Neural crest cell (in vitro differentiated cells): ENCODE measurements around the gene ORC3. TPM values are rescaled to one million over a fixed set of nuclear protein-coding genes. Genes with fewer than 3 reads are reported as not detected.
A peak's percentile ranks its signal among the peaks of the same experiment; 100 is the strongest.

ENCODE experiments used
- DNase-seq: peaks from one replicate; pipeline ENCODE4 v3.0.0; 2021; ENCODE audit warnings: low read depth, mixed read lengths, low spot score
- H3K27ac Mint-ChIP-seq: one replicate; pipeline ENCODE4 v1.8.0; 2021; ENCODE audit warnings: mild to moderate bottlenecking, mixed read lengths; ENCODE audit not compliant: unreplicated experiment
- H3K27me3 Mint-ChIP-seq: 2 replicates; pipeline ENCODE4 v1.8.0; 2021; ENCODE audit warnings: low read depth, mild to moderate bottlenecking, mixed read lengths
- H3K36me3 Mint-ChIP-seq: 2 replicates; pipeline ENCODE4 v1.8.0; 2021; ENCODE audit warnings: low read depth, mild to moderate bottlenecking, mixed read lengths
- H3K4me1 Mint-ChIP-seq: 2 replicates; pipeline ENCODE4 v1.8.0; 2021; ENCODE audit warnings: mixed read lengths
- H3K4me3 Mint-ChIP-seq: one replicate; pipeline ENCODE4 v1.8.0; 2021; ENCODE audit warnings: mild to moderate bottlenecking, mixed read lengths
- H3K9me3 Mint-ChIP-seq: 2 replicates; pipeline ENCODE4 v1.8.0; 2021; ENCODE audit warnings: mixed read lengths
- CTCF ChIP-seq: fragments of 200-600 bp; sonication (generic); conservative IDR thresholded peaks from 2 replicates; pipeline ENCODE4 v1.5.0; 2021; ENCODE audit warnings: antibody characterized with exemption, mild to moderate bottlenecking
- long read RNA-seq: library from polyadenylated mRNA; unstranded; transcript quantifications from one replicate; pipeline ENCODE4 v2.0.0, GENCODE V29; 2020
- total RNA-seq: library from RNA; stranded (reverse); gene quantifications from 2 replicates; pipeline ENCODE4 v1.2.1, GENCODE V29; 2021

Gene ORC3
- 35.4 and 37.3 TPM in 2 replicates for total RNA-seq
- long read RNA-seq, transcript ORC3-201 (20 exons, 2,501 nt), result minor isoform, 31 of 164 reads
- long read RNA-seq, transcript ORC3-202 (20 exons, 2,512 nt), result major isoform, 48 of 164 reads
- long read RNA-seq, partial matches to known transcripts, result 35 of 164 reads
- long read RNA-seq, other reads (novel, unspliced or antisense), result 49 of 164 reads

- peaks cover 41% of the 10 kb centered on the region for H3K4me1 Mint-ChIP-seq
- no peaks in the 10 kb centered on the region for H3K27me3 Mint-ChIP-seq
- TF ChIP-seq CTCF, result no peak
- peak; percentile 93 for DNase-seq
- H3K9me3 Mint-ChIP-seq, result no peaks in the 10 kb centered on the region
- H3K4me3 Mint-ChIP-seq, result peak within 1 kb of the TSS; percentile 97
- H3K27ac Mint-ChIP-seq, result peak within 1 kb of the TSS; percentile 88
- peaks cover 3% of the 10 kb centered on the region for H3K36me3 Mint-ChIP-seq
Measured at GRCh38 chr6:87589693-87590416, at the start of gene ORC3, which contains the start of gene RARS2. TSS of gene ORC3 (plus strand) at chr6:87590135. CDS start at chr6:87590169, 34 bp downstream. TSS of gene RARS2 (minus strand) at chr6:87589987. CDS start at chr6:87589957, 30 bp downstream.

GRCh38 chr6:87540539-87540938 lies 49.4 kb upstream of the ORC3 start:
- no peak overlapping the region for H3K27ac Mint-ChIP-seq
- DNase-seq, result no peak
- H3K9me3 Mint-ChIP-seq, result peaks cover 6% of the 10 kb centered on the region
- H3K4me3 Mint-ChIP-seq, result no peak overlapping the region
- H3K36me3 Mint-ChIP-seq, result peaks cover 22% of the 10 kb centered on the region
- no peaks in the 10 kb centered on the region for H3K27me3 Mint-ChIP-seq
- no peak for TF ChIP-seq CTCF
- no peaks in the 10 kb centered on the region for H3K4me1 Mint-ChIP-seq

- Mint-ChIP-seq H3K4me3 (no peak overlapping the region), H3K4me1 (no peaks in the 10 kb centered on the region), H3K36me3 (peaks cover 22% of the 10 kb centered on the region), H3K9me3 (peaks cover 6% of the 10 kb centered on the region), H3K27ac (no peak overlapping the region), H3K27me3 (no peaks in the 10 kb centered on the region)
- no peak for TF ChIP-seq CTCF
- no peak for DNase-seq
Measured at GRCh38 chr6:87541041-87541440, 48.9 kb upstream of the ORC3 start.

GRCh38 chr6:87541744-87542143 lies 48.2 kb upstream of the ORC3 start:
- Mint-ChIP-seq H3K27ac (no peak overlapping the region), H3K4me1 (no peaks in the 10 kb centered on the region), H3K36me3 (peaks cover 22% of the 10 kb centered on the region), H3K9me3 (peaks cover 6% of the 10 kb centered on the region), H3K4me3 (no peak overlapping the region), H3K27me3 (no peaks in the 10 kb centered on the region)
- DNase-seq, result no peak
- TF ChIP-seq CTCF, result no peak

GRCh38 chr6:87543696-87544473 lies 46.0 kb upstream of the ORC3 start:
- Mint-ChIP-seq H3K36me3 (peaks cover 16% of the 10 kb centered on the region), H3K27me3 (no peaks in the 10 kb centered on the region)
- TF ChIP-seq CTCF, result no peak

More at GRCh38 chr6:87543696-87544473, 46.0 kb upstream of the ORC3 start:
- Mint-ChIP-seq H3K4me1 (no peaks in the 10 kb centered on the region), H3K27ac (no peak overlapping the region), H3K4me3 (no peak overlapping the region), H3K9me3 (peaks cover 6% of the 10 kb centered on the region)
- DNase-seq, result no peak
